ENCODE data around the gene SKIL.

- TF ChIP-seq ZFX (IDR thresholded peaks at IDR 0.05; ENCODE audit: borderline replicate concordance) (no peak), CTCF (IDR thresholded peaks at IDR 0.05) (no peak)
Measured at GRCh38 chr3:170322566-170323269, 34.8 kb upstream of the SKIL start.
